HG03457 (cell line): ENCODE data around the gene STARD3NL.
"Not testable (repeated sequence)": the region's sequence is repeated elsewhere in the genome, so short reads cannot be mapped to it uniquely, and the experiment has no call there.

Source experiments
- ATAC-seq: cut with Tn5 transposase; IDR thresholded peaks from one replicate; pipeline ENCODE4 v1.9.1; 2021; ENCODE audit warnings: moderate number of reproducible peaks; ENCODE audit not compliant: unreplicated experiment

The STARD3NL gene

GRCh38 chr7:38262545-38262944 lies 84.5 kb downstream of the STARD3NL start:
- ATAC-seq = no peak

- not testable (repeated sequence) for ATAC-seq
Measured at GRCh38 chr7:38263274-38263673, 85.2 kb downstream of the STARD3NL start.

GRCh38 chr7:38264602-38265001 lies 86.6 kb downstream of the STARD3NL start:
- ATAC-seq = not testable (repeated sequence)

- not testable (repeated sequence) for ATAC-seq
Measured at GRCh38 chr7:38265958-38266357, 87.9 kb downstream of the STARD3NL start.

- not testable (repeated sequence) for ATAC-seq
Measured at GRCh38 chr7:38269704-38270346, 91.8 kb downstream of the STARD3NL start.

- not testable (repeated sequence) for ATAC-seq
Measured at GRCh38 chr7:38270405-38270804, 92.4 kb downstream of the STARD3NL start.

GRCh38 chr7:38273286-38273995 lies 95.4 kb downstream of the STARD3NL start, which contains the start of gene TARP:
TSS of gene TARP (minus strand) at chr7:38273636.
- no peak for ATAC-seq

- ATAC-seq = no peak
Measured at GRCh38 chr7:38274486-38274885, 96.4 kb downstream of the STARD3NL start.

GRCh38 chr7:38274927-38275620 lies 97.0 kb downstream of the STARD3NL start:
- ATAC-seq = no peak

GRCh38 chr7:38276096-38276877 lies 98.2 kb downstream of the STARD3NL start:
- ATAC-seq = no peak

GRCh38 chr7:38280000-38280399 lies 102.0 kb downstream of the STARD3NL start:
- no peak for ATAC-seq
